Suprapubic skin (tissue), 4 donors: Measurements from ENCODE around the gene SDHAF1. TPM values are rescaled to one million over a fixed set of nuclear protein-coding genes. Genes with fewer than 3 reads are reported as not detected.
A peak's percentile ranks its signal among the peaks of the same experiment; 100 is the strongest.
"Not testable (repeated sequence)": the region's sequence is repeated elsewhere in the genome, so short reads cannot be mapped to it uniquely, and the experiment has no call there.

Source experiments
- DNase-seq, 2 donors: peaks; one replicate each; pipeline ENCODE4 v3.0.0-alpha.2; 2019; ENCODE audit warnings: low spot score in 2 of 2
- H3K27ac ChIP-seq: fragments of 200-600 bp; sonication (generic); one replicate; pipeline ENCODE4 v1.5.1; 2019
- H3K27me3 ChIP-seq: fragments of 200-600 bp; sonication (generic); one replicate; pipeline ENCODE4 v1.5.1; 2019
- H3K36me3 ChIP-seq: fragments of 200-600 bp; sonication (generic); one replicate; pipeline ENCODE4 v1.5.1; 2019
- H3K4me1 ChIP-seq: fragments of 200-600 bp; sonication (generic); one replicate; pipeline ENCODE4 v1.5.1; 2019
- H3K4me3 ChIP-seq: fragments of 200-600 bp; sonication (generic); one replicate; pipeline ENCODE4 v1.5.1; 2019; ENCODE audit warnings: mild to moderate bottlenecking
- H3K9me3 ChIP-seq: fragments of 200-600 bp; sonication (generic); one replicate; pipeline ENCODE4 v1.5.1; 2019
- EP300 ChIP-seq: sonication (generic); formaldehyde crosslinking; IDR thresholded peaks from one replicate; pipeline ENCODE4 v1.6.1; 2017; ENCODE audit warnings: antibody characterized with exemption
- POLR2A ChIP-seq, 2 donors: fragments of 450-650 bp; IDR thresholded peaks; one replicate each; pipeline ENCODE4 v1.6.1; 2017; ENCODE audit warnings: antibody characterized with exemption in 2 of 2, mild to moderate bottlenecking in 2 of 2, moderate library complexity in 2 of 2
- POLR2AphosphoS5 ChIP-seq, 3 donors: sonication (generic); formaldehyde crosslinking; IDR thresholded peaks; one replicate each; pipeline ENCODE4 v1.6.1; 2017; ENCODE audit warnings: antibody characterized with exemption in 3 of 3
- WGBS: methylation state at CpG from one replicate; pipeline ENCODE4 v1.1.5; 2018; 5-methylcytosine and 5-hydroxymethylcytosine counted together
- total RNA-seq, 4 donors: library from RNA; depleted of rRNA; stranded (reverse); fragments of >200 nt; gene quantifications; one replicate each; pipeline ENCODE4 v1.1.0, GENCODE V29; 2016
- TF ChIP-seq, protein P1 (sequence below), 2 donors: fragments of 200-600 bp in 1 of 2; fragments of 450-650 bp in 1 of 2; sonication (generic) in 1 of 2; IDR thresholded peaks; one replicate each; pipeline ENCODE4 v1.5.1; 2016 to 2019; ENCODE audit warnings: antibody characterized with exemption in 2 of 2, mild to moderate bottlenecking in 1 of 2, moderate library complexity in 1 of 2

SDHAF1 gene
- 10 to 100 TPM; 21.6 to 29.6 (median 27.5) TPM for total RNA-seq

- no peaks in the 10 kb centered on the region for H3K27me3 ChIP-seq
- peak; percentile 98 to 99 for DNase-seq
- TF ChIP-seq EP300 (no peak), POLR2AphosphoS5 (IDR thresholded peaks at IDR 0.05) (peak; percentile 16 to 91 (median 59)), POLR2A (IDR thresholded peaks at IDR 0.05) (no peak)
- peaks cover 39% of the 10 kb centered on the region for H3K4me1 ChIP-seq
- H3K4me3 ChIP-seq: peak within 1 kb of the TSS; percentile 89
- H3K27ac ChIP-seq: peak within 1 kb of the TSS; percentile 82
- peaks cover 10% of the 10 kb centered on the region for H3K36me3 ChIP-seq
- WGBS: 2% methylated on average over 31 of the region's 97 CpGs
- H3K9me3 ChIP-seq: no peaks in the 10 kb centered on the region
Observed at GRCh38 chr19:35995048-35995993, at the start of gene SDHAF1. Gene SDHAF1 (plus strand): TSS chr19:35995188. CDS start chr19:35995275, 87 bp downstream.

GRCh38 chr19:35946203-35946602 lies 48.8 kb upstream of the SDHAF1 start:
- Histone ChIP-seq H3K36me3 (peaks cover 20% of the 10 kb centered on the region), H3K27ac (no peak overlapping the region), H3K27me3 (no peaks in the 10 kb centered on the region), H3K4me3 (no peak overlapping the region), H3K9me3 (no peaks in the 10 kb centered on the region), H3K4me1 (no peaks in the 10 kb centered on the region)
- DNase-seq: no peak
- 73% methylated on average over 4 of the region's 4 CpGs for WGBS
- no peak for TF ChIP-seq POLR2A (IDR thresholded peaks at IDR 0.05)
- no peak for TF ChIP-seq EP300
- TF ChIP-seq POLR2AphosphoS5 (IDR thresholded peaks at IDR 0.05): no peak
- TF ChIP-seq, protein P1, sequence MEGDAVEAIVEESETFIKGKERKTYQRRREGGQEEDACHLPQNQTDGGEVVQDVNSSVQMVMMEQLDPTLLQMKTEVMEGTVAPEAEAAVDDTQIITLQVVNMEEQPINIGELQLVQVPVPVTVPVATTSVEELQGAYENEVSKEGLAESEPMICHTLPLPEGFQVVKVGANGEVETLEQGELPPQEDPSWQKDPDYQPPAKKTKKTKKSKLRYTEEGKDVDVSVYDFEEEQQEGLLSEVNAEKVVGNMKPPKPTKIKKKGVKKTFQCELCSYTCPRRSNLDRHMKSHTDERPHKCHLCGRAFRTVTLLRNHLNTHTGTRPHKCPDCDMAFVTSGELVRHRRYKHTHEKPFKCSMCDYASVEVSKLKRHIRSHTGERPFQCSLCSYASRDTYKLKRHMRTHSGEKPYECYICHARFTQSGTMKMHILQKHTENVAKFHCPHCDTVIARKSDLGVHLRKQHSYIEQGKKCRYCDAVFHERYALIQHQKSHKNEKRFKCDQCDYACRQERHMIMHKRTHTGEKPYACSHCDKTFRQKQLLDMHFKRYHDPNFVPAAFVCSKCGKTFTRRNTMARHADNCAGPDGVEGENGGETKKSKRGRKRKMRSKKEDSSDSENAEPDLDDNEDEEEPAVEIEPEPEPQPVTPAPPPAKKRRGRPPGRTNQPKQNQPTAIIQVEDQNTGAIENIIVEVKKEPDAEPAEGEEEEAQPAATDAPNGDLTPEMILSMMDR (IDR thresholded peaks at IDR 0.05): no peak

DNA sequence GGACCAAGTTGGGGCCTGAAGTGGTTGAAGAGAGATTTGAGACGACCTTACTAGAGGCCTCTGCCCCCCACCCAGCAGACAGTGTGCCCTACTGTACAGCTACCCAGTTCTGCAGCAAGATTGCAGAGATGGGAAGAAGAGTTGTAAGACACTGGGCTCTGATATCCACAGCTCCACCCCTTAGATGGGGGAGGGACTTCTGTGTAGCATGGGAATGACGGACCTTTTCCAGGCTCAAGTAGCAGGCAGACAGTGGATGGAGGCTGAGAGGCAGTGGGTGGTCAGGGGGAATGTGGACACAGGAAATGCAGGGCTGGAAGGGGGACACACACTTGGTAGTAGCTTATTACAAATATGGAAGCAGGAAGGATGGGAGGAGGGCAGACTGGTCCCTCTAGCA lies 45.9 kb upstream of the SDHAF1 start:
- TF ChIP-seq POLR2A (IDR thresholded peaks at IDR 0.05): no peak
- TF ChIP-seq, protein P1 (IDR thresholded peaks at IDR 0.05): no peak
- no peak for TF ChIP-seq EP300
- no peak for TF ChIP-seq POLR2AphosphoS5 (IDR thresholded peaks at IDR 0.05)
- DNase-seq: no peak
- no peaks in the 10 kb centered on the region for H3K4me1 ChIP-seq
- no peak overlapping the region for H3K4me3 ChIP-seq
- H3K36me3 ChIP-seq: peaks cover 11% of the 10 kb centered on the region
- no peaks in the 10 kb centered on the region for H3K27me3 ChIP-seq
- H3K27ac ChIP-seq: no peak overlapping the region
- WGBS: 25% methylated on average over 2 of the region's 2 CpGs
- H3K9me3 ChIP-seq: no peaks in the 10 kb centered on the region

DNA sequence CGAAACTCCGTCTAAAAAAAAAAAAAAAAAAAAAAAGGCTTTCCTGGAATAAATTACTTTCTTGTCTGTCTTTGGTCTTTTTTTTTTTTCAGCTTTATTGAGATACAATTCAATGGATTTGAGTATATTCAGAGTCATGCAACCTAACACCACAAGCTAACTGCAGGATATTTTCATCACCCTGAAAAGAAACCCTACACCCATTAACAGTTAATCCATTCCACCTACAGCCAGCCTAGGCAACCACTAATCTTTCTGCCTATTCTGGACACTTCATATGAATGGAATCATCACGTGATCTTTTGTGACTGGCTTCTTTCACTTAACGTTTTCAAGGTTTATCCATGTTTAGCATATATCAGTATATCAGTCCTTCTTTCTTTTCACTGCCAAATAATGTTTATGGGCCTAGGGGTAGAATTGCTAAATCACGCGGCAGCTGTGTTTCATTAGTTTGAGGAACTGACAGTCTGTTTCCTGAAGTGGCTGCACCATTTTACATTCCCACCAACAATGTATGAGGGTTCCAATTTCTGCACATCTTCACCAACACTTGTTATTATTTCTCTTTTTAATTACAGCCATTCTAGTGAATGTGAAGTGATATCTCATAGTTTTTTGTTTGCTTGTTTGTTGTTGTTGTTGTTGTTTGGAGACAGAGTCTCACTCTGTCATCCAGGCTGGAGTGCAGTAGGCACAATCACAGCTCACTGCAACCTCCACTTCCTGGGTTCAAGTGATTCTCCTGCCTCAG lies 38.9 kb upstream of the SDHAF1 start:
- Histone ChIP-seq H3K9me3 (no peaks in the 10 kb centered on the region), H3K4me1 (peaks cover 15% of the 10 kb centered on the region), H3K4me3 (no peak overlapping the region), H3K27ac (no peak overlapping the region), H3K36me3 (no peaks in the 10 kb centered on the region), H3K27me3 (peaks cover 33% of the 10 kb centered on the region)
- no peak for DNase-seq
- 49% methylated on average over 6 of the region's 6 CpGs for WGBS
- TF ChIP-seq, protein P1 (IDR thresholded peaks at IDR 0.05): no peak
- TF ChIP-seq EP300: no peak
- no peak for TF ChIP-seq POLR2A (IDR thresholded peaks at IDR 0.05)
- TF ChIP-seq POLR2AphosphoS5 (IDR thresholded peaks at IDR 0.05): no peak

GRCh38 chr19:35957411-35957810 lies 37.6 kb upstream of the SDHAF1 start:
- not testable (repeated sequence) for H3K9me3 ChIP-seq, DNase-seq, H3K4me3 ChIP-seq, H3K27ac ChIP-seq, H3K36me3 ChIP-seq
- 81% methylated on average over 8 of the region's 8 CpGs for WGBS
- H3K4me1 ChIP-seq: peaks cover 15% of the 10 kb centered on the region
- H3K27me3 ChIP-seq: peaks cover 40% of the 10 kb centered on the region

- Histone ChIP-seq H3K36me3 (no peaks in the 10 kb centered on the region), H3K4me3 (peak overlapping the region; percentile 21)
Observed at GRCh38 chr19:35958660-35959039, 36.3 kb upstream of the SDHAF1 start.

More at GRCh38 chr19:35958660-35959039, 36.3 kb upstream of the SDHAF1 start:
- Histone ChIP-seq H3K9me3 (no peaks in the 10 kb centered on the region), H3K4me1 (peaks cover 15% of the 10 kb centered on the region), H3K27ac (no peak overlapping the region), H3K27me3 (peaks cover 45% of the 10 kb centered on the region)
- WGBS: 29% methylated on average over 15 of the region's 15 CpGs
- DNase-seq: no peak
- TF ChIP-seq POLR2A (IDR thresholded peaks at IDR 0.05) (no peak), EP300 (no peak), POLR2AphosphoS5 (IDR thresholded peaks at IDR 0.05) (no peak)
- TF ChIP-seq, protein P1 (IDR thresholded peaks at IDR 0.05): no peak
